Posterior vena cava (tissue), 2 donors: ENCODE results near the gene SLC35E3. TPM values are rescaled to one million over a fixed set of nuclear protein-coding genes. Genes with fewer than 3 reads are reported as not detected.

Experiments
- DNase-seq: peaks from one replicate; pipeline ENCODE4 v3.0.0-alpha.2; 2020; ENCODE audit warnings: low spot score
- intact Hi-C, 2 donors: fragments of 100-400 bp; cut with DNase I; formaldehyde crosslinking; loops; one replicate each; pipeline versions ENCODE4 v1.14.1 to v1.14.2; 2022 to 2023
- long read RNA-seq, 2 donors: library from polyadenylated mRNA; unstranded; transcript quantifications; one replicate each; pipeline ENCODE4 v2.0.0, GENCODE V29; 2020 to 2021
- total RNA-seq, 2 donors: library from RNA; stranded (reverse); fragmentation: NEBNext Ultra II Directional; extraction: Animal tissue kit (Norgen Biotek cat#: 25700); gene quantifications; one replicate each; pipeline ENCODE4 v1.2.1, GENCODE V29; 2021
- donor health status: DM: yes; HTN: yes; CAD: no.
- donor health status: DM: yes; HTN: yes; CAD: no.

Gene SLC35E3
- total RNA-seq = 10 to 100 TPM in 1 of 2 donors, 1 to 10 TPM in 1; 8.8 to 11.8 TPM
- long read RNA-seq, donor 1, full-length matches to known transcripts = 7 of 11 reads
- long read RNA-seq, donor 1, partial matches to known transcripts = 1 of 11 reads
- long read RNA-seq, donor 1, other reads (novel, unspliced or antisense) = 3 of 11 reads
- long read RNA-seq, donor 2, full-length matches to known transcripts = 36 of 55 reads
- long read RNA-seq, donor 2, partial matches to known transcripts = 9 of 55 reads
- long read RNA-seq, donor 2, other reads (novel, unspliced or antisense) = 10 of 55 reads

DNA sequence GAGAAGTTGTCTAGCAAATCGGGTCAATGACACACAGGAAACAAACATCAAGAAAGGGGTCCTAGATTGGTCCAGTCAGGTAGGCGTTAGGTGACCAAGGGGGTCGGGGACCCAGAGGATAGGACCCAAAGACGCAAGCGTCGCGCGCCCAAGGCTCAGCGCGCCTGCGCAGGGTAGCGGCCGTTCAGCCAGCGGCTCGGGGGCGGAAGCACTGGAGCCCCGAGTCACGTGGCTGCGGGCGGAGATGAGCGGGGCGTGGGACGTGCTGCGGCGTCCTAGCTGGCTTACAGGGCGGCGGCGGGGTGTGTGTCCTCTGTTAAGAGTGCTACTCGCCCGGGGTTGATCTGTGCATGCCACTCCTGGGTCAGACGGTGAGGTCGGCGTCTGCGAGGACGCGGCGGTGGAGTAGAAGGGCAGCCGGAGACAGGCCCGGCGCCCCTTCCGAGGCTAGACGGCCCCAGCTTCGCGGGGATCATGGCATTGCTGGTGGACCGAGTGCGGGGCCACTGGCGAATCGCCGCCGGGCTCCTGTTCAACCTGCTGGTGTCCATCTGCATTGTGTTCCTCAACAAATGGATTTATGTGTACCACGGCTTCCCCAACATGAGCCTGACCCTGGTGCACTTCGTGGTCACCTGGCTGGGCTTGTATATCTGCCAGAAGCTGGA is at the start of gene SLC35E3:
SLC35E3 (plus strand) TSS at position 273 of the 668 bp plus-strand sequence; CDS start at position 475, 202 bp downstream.
- DNase-seq = peak; percentile 98
- intact Hi-C loops = loop anchor here in 1 of 2 donors (5.0 kb wide), 1 partner anchor 61 kb away; the partner anchor contains the start of gene MDM2

DNA sequence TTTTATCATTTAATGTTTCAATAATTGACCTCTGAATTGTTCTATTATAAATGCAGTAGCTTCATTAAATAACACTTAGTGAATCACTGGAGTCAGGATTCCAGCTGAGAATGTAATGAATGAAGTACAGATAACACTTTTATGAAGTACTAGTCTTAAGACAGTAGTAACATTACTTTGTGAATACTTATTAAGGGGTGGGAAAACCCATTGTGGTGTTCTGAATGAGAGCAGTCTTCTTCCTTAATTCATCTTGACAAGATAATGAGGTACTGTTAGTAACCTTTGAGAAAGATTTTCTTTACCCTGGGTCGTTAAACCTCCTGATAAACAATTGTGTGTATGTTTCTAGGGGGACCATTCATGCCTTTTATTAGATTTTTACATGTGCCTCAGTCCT is 46.5 kb upstream of the SLC35E3 start:
- intact Hi-C loops = no loop called here
- no peak for DNase-seq

DNA sequence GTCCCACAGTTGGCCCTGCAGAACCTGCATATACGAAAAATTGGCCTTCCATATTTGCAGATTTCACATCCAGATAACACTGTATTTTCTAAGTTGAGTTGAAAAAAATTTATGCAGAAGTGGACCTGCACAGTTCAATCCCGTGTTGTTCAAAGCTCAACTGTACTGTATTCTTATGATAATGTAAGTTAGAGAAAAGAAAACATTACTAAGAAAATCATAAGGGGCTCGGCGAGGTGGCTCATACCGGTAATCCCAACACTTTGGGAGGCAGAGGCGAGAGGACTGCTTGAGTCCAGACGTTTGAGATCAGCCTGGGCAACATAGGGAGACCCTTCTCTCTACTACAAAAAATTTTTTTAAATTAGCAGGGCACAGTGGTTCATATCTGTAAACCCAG is 18.2 kb upstream of the SLC35E3 start:
- intact Hi-C loops = no loop called here
- no peak for DNase-seq

DNA sequence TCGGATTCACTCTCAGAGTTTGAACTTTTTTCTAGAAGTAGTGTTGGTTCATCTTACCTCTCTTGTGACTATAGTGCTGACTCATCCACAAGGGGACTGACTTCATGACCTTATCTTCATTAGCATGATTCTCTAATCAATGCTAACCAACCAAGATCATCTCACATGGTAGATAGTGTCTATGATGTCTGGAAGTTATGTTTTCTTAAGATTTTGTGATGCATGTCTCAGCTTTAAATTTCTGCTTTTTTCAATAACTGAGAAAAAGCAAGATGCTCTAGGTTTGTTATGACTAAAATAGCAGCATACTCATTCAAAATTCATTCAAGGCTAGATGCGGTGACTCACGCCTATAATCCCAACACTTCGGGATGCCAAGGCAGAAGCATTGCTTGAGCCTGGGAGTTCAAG is 12.3 kb upstream of the SLC35E3 start:
- intact Hi-C loops = no loop called here

DNA sequence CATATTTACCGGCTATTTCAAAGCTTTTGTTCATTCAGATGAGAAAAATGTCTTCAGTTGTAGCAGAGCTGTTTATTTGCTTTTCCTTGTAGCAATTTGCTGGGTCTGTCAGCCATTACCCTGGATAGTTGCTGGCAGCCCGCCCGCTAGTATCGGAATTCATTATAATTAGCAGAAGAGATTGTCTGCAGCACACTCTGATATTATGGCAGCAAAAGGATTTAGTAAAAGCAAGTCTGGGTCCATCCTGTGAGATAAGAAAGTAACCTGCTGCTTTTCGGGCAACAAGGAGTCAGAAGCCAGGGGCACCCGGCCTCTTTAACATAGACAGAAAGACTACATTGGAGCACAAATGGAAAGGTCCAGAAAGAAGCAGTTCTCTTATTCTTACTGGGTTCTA is 6.1 kb upstream of the SLC35E3 start:
- intact Hi-C loops = no loop called here
- DNase-seq = no peak

More for the DNA sequence above, 12.3 kb upstream of the SLC35E3 start:
- DNase-seq = no peak

DNA sequence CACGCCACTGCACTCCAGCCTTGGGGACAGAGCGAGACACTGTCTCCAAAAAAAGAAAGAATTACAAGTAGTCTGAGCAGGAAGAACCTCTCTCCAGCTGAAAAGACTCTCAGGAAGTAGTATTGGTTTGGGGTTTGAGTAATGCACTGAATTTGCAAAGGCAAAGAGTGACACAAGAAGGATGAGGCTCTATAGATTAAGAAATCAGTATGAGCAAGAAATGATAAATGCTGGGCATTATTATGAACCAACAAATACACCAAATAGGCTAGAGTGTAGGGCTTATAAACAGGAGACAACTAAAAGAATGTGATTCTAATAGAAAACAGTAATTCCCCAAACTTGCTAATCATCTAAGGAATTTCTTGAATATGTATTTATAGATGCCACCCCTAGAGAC is 2.6 kb upstream of the SLC35E3 start:
- DNase-seq = no peak
- intact Hi-C loops = no loop called here

DNA sequence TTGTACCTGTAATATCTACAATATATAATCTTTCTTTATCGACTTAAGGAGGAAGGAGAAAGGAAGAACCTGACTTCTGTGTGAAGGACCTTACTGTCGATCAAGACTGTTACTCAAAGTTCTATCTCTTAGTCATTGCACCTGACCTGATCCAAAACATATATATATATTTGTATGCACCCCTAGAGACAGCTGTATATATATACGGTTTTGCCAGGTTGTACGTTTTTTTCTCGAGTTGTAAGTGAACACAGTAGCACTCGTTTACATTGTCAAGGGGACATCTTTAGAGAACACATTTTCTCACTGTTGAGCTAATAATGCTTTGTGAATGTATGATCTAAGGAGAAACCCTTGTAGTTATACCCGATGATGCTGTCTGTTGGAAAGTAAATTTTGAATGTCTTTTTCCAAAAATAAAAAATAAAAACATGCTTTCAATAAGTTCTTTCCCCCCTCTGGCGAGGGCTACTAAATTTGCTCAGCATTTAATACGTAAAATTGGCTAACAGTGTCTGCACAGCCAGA is 536 bp upstream of the SLC35E3 start:
- DNase-seq = no peak

DNA sequence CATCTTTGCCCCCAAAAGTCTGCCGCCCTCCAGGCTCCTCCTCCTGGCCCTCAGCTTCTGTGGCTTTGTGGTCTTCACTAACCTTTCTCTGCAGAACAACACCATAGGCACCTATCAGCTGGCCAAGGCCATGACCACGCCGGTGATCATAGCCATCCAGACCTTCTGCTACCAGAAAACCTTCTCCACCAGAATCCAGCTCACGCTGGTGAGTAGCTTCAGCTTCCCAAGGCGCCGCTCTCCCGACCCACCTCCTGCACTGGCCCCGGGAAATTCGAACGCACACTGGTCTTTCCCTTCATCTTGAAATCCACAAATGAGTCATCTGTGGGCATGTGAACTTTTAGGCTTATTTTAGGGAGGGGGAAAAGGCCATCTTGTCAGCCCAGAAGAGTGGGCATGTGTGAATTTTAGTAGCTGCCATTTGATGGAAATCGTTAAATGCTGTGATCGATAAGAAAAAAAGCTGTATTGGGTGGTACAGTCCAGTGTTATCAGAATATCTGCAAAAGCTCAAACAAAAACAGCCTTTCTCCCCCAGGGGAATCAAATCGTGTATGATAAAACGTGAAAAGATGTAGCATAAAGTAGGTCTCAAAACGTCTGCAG is 700 bp downstream of the SLC35E3 start:
- intact Hi-C loops = loop anchor here in 1 of 2 donors (5.0 kb wide), 1 partner anchor 61 kb away; the partner anchor contains the start of gene MDM2
- DNase-seq = peak; percentile 90

More for the DNA sequence above, 536 bp upstream of the SLC35E3 start:
- intact Hi-C loops = loop anchor here in 1 of 2 donors (5.0 kb wide), 1 partner anchor 62 kb away; the partner anchor contains the start of gene MDM2

DNA sequence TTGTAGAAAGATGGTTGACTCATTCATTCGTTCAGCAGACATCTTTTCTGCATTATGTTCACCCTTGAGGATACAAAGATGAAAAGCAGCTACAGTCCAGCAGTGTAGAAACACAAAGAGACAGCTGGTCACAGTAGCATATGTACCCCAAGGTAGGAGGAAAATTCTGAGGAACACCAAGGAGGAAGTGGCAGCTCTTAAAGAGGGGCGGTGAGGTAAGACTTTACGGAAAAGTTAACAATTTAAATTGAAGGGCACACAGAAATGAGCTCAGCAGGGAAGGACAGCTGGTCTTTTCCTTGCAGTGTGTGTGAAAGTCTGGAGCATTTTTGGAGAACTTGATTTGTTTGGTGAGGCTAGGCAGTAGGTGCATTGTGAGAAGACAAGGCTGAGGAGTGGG is 3.5 kb downstream of the SLC35E3 start:
- intact Hi-C loops = loop anchor here in 1 of 2 donors (5.0 kb wide), 1 partner anchor 58 kb away; the partner anchor contains the start of gene MDM2
- DNase-seq = no peak

DNA sequence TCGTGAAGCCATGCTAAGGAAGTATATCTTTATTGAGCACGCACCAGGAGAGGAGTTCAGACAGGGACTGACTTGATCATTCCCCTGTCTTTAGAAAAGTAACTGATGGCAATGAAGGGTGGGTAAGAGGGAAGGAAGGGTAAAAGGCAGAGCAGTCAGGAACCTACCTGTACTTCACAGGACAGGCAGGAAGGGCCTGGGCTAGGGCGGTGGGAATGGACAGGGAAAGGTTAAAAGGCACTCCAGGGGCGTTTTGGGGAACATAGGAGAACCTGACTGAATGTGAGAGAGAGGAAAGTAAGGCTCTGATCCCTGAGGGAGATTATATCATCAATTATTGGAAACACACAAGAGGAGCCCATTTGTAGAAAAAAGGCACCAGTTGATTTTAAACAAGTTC is 3.9 kb downstream of the SLC35E3 start:
- intact Hi-C loops = loop anchor here in 1 of 2 donors (5.0 kb wide), 1 partner anchor 57 kb away; the partner anchor contains the start of gene MDM2
- DNase-seq = no peak

DNA sequence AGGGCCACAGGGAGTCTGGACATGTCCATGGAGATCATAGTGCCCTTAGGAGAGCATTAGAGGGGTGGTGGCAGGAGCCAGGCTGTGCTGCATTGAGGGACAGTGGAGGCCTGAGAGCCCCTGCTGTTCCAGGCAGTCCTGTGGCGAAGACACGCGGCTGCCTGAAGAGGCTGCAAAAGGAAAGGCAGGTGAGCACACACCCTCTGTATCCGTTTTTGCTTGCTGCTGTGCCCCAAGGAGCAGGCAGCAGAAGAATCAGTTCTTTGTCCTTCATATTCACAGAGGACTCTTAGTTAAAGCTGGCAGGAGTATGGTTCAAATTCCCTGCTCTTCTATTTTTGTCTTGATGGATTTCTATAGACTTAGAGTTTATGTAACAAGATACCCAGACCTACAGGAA is 4.5 kb downstream of the SLC35E3 start:
- DNase-seq = no peak
- intact Hi-C loops = no loop called here

DNA sequence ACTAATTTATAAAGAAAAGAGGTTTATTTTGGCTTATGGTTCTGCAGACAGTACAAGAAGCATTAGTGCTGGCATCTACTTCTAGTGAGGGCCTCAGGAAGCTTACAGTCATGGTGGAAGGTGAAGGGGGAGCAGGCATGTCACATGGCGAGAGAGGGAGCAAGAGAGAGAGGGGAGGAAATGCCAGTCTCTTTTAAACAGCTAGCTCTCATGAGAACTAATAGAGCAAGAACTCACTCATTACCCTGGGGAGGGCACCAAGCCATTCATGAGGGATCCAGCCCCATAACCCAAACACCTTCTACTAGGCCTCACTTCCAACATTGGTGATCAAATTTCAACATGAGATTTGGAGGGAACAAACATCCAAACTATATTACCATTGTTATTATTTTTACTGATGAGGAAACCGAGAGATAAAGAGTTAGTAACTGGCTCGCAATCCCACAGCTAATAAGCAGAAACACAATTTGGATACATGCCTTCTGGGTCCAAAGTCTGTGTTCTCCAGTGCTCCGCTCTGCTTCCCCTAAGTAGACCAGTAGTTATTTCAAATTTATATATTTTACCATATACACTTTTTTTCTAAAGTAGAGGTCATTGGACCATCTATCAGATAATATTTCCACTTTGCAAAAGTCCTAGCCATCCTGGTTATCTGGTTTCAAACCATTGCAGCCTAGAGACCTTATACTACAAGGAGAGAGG is 9.7 kb downstream of the SLC35E3 start:
- no peak for DNase-seq
- intact Hi-C loops = no loop called here

DNA sequence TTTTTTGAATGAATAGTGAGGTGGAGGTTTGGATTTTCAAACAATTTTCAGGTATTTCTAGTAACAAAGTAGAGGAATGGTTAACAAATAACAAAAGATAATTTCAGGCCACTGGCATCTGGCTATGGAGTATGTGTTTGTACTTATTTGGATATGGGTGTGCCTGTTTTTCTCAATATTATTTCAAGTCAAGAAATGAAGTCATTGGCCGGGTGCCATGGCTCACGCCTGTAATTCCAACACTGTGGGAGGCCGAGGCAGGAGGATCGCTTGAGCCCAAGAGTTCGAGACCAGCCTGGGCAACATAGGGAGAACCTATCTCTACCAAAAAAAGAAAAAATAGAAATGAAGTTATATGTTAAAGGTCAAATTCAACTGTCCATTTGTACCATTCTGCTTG is 13.9 kb downstream of the SLC35E3 start:
- DNase-seq = no peak
- intact Hi-C loops = no loop called here

DNA sequence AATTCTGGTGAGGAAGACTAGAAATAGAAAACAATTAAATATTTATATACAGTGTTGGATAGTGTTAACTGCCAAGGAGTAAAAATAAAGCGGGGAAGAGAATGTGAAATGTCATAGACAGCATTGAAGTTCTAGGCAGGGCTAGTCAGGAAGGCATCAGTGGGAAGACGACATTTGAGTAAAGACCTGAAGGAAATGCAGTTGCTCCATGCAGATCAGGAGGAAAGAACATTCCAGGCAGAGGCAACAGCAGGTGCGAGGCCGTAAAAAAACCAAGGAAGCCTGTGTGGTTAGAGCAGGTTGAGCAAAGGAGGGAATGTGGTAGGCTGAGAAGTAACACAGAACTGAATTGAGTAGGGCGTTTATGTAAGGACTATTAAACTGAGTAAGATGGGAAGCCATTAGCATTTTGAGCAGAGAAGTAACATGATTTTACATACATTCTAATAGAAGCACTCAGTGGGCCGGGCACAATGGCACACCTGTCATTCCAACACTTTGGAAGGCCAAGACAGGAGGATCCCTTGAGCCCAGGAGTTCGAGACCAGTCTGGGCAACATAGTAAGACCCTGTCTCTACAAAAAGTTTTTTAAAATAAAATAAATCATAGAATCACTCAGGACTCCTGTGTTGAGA is 14.9 kb downstream of the SLC35E3 start:
- DNase-seq = no peak
- intact Hi-C loops = no loop called here

DNA sequence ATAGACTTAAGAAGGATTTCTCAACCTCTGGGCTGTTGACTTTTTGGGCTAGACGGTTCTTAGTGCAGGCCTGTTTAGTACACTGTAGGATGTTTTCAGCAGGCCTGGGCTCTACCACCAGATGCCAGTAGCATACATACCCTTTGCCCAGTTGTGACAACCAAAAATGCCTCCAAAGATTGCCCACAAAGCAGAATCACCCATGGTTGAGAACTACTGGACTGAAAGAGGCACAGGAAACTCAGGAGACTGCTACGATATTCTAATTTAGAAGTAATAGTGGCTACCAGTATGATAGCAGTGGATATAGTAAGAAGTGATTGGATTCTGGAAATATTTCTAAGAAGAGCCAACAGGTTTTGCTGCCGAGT is 15.5 kb downstream of the SLC35E3 start:
- intact Hi-C loops = no loop called here
- no peak for DNase-seq

DNA sequence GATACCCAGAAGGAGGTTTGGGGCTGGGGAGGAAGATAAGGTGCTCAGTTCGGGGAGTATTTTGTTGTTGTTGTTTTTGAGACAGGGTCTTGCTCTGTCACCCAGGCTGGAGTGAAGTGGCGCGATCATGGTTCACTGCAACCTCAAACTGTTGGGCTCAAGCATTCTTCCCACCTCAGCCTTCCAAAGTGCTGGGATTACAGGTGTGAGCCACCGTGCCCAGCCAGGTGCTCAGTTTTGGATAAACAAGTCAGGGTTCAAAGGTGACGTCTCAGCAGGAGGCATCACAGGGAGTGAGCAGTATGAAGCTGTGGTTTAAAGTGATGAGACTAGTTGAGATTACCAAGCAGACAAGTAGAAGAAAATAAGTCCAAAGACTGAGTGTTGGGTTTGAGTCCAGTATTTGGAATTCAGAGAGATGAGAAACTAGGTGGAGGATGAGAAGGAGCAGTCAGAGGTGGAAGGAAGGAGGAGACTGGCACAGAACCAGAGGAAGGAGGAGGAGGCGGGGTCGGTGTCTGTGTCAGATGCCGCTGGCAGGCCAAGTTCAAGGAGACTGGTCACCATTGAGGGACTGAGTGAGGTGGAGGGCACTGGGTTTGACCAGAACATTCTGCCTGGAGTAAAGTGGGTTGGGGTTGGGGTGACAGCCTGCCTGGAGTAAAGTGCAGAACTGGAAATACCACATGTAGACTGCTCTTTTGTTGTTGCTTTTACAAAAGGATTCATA is 16.1 kb downstream of the SLC35E3 start:
- DNase-seq = no peak
- intact Hi-C loops = no loop called here

DNA sequence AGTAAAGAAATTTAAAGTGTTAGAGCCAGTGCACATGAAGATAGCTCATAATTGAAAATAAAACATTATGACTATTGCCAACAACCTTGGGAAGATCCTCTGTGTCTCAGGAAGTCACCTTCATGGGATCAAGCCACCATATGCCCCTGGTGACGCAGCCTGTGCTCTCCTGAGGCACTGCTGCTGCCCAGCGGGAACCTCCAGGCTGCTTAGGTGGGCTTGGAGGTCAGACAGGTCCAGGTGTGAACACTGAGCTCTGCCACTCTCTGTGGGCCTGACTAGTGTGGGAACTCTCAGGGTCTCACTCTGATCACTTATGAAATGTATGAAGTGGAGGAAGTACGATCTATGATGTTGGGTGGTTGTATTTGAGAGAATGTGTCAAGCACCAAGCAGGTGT is 16.7 kb downstream of the SLC35E3 start:
- intact Hi-C loops = no loop called here
- no peak for DNase-seq

DNA sequence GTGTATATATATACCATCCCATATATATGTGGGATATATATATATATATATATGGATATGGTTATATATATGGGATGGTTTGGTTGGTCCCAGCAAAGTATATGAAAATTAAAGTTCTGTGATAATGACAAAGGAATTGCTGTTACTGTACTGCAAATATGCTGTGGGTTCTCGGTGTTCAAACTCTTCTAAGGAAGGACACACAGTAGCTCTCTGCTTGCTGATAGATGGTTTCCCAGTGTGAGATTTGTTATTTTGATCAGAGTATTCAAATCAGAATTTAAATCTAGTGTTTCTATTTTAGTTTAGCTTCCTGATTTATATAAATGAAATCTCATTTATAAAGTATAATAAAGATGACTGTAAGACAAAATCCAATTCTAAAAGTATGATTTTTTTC is 19.7 kb downstream of the SLC35E3 start:
- intact Hi-C loops = no loop called here
- DNase-seq = no peak
